HepG2 (cell line): ENCODE measurements around the gene DENND11. TPM values are rescaled to one million over a fixed set of nuclear protein-coding genes. Genes with fewer than 3 reads are reported as not detected.

Source experiments
- ATAC-seq: fragments of 200-7000 bp; cut with Tn5 transposase; 3 replicates; pipeline ENCODE4 v1.9.1; 2020; ENCODE audit warnings: mild to moderate bottlenecking, moderate library complexity
- BruUV-seq: library from RNA; stranded (reverse); fragments of 400-500 nt; replicated peaks from 2 replicates; lab custom pipeline; 2021; lab: Mats Ljungman, UMichigan
- CTCF ChIA-PET: fragments of 300-600 bp; formaldehyde crosslinking; extraction: SDS; loops from one replicate; lab custom pipeline; 2021; ENCODE audit warnings: low total read pairs, inconsistent platforms, low intra/inter-chr PET ratio; lab: Yijun Ruan, JAX
- POLR2A ChIA-PET: fragments of 350-600 bp; sonication (Branson Sonifier 250); formaldehyde crosslinking; loops from one replicate; lab custom pipeline; 2020; ENCODE audit warnings: antibody characterized with exemption, inconsistent platforms; lab: Yijun Ruan, JAX
- DNase-seq: peaks from one replicate; pipeline ENCODE4 v3.0.0-alpha.2; 2015; ENCODE audit warnings: low spot score
- FAIRE-seq: peaks from 3 replicates; lab custom pipeline; 2011; peaks lifted over from hg19 to GRCh38; lab: Jason Lieb, UNC
- H2AFZ ChIP-seq: one replicate; pipeline ENCODE4 v1.6.1; 2011; ENCODE audit warnings: low read length, inconsistent platforms
- H3K27ac ChIP-seq: fragments of 300-600 bp; 3 replicates; pipeline ENCODE4 v1.8.0; 2011; ENCODE audit warnings: mixed run types, mild to moderate bottlenecking, mixed read lengths, low read length, inconsistent platforms; ENCODE audit not compliant: insufficient read depth; ENCODE audit errors: extremely low read length
- H3K27me3 ChIP-seq, 2 experiments: fragments of 200-600 bp in 1 of 2; 2 replicates in 1 of 2; 3 replicates in 1 of 2; pipeline versions ENCODE4 v1.6.0 to v1.8.0; 2011; ENCODE audit warnings: low read length in 2 of 2, mild to moderate bottlenecking in 2 of 2, moderate library complexity in 2 of 2, inconsistent platforms in 1 of 2; ENCODE audit not compliant: insufficient read depth in 2 of 2, control insufficient read depth in 1 of 2
- H3K36me3 ChIP-seq, 2 experiments: fragments of 200-600 bp in 1 of 2; replicated peaks in 1 of 2; 2 replicates in 1 of 2; 3 replicates in 1 of 2; pipeline versions ENCODE4 v1.5.1 to v1.8.0; 2011; ENCODE audit warnings: low read length in 2 of 2, inconsistent platforms in 1 of 2; ENCODE audit not compliant: insufficient read depth in 2 of 2, control insufficient read depth in 1 of 2
- H3K4me1 ChIP-seq: 2 replicates; pipeline ENCODE4 v1.5.1; 2012; ENCODE audit warnings: low read length, inconsistent platforms; ENCODE audit not compliant: insufficient read depth
- H3K4me2 ChIP-seq: 2 replicates; pipeline ENCODE4 v1.6.0; 2011; ENCODE audit warnings: low read depth, low read length, inconsistent platforms
- H3K4me3 ChIP-seq, 3 experiments: fragments of 200-600 bp in 1 of 3; sonication (generic), shearing (Covaris generic) in 1 of 3; replicated peaks in 1 of 3; 2 replicates each; pipeline ENCODE4 v1.5.1; 2011 to 2016; ENCODE audit warnings: low read length in 3 of 3, inconsistent platforms in 2 of 3, low read depth in 2 of 3, mild to moderate bottlenecking in 2 of 3, control low read depth in 1 of 3, mixed read lengths in 1 of 3; ENCODE audit not compliant: insufficient read depth in 1 of 3
- H3K79me2 ChIP-seq: one replicate; pipeline ENCODE4 v1.6.1; 2011; ENCODE audit warnings: low read length, inconsistent platforms; ENCODE audit not compliant: insufficient read depth
- H3K9ac ChIP-seq: 2 replicates; pipeline ENCODE4 v1.6.0; 2011; ENCODE audit warnings: mild to moderate bottlenecking, low read depth, low read length, inconsistent platforms; ENCODE audit not compliant: insufficient read depth
- H3K9me3 ChIP-seq: 2 replicates; pipeline ENCODE4 v1.5.1; 2012; ENCODE audit warnings: mild to moderate bottlenecking, low read length
- H4K20me1 ChIP-seq: 2 replicates; pipeline ENCODE4 v1.6.0; 2011; ENCODE audit warnings: inconsistent platforms, mild to moderate bottlenecking, low read length, moderate library complexity; ENCODE audit not compliant: insufficient read depth
- CCAR2 ChIP-seq: fragments of 200-400 bp; formaldehyde crosslinking; optimal IDR thresholded peaks from 2 replicates; pipeline ENCODE3; 2018; ENCODE audit warnings: low read depth, mild to moderate bottlenecking, low read length, moderate library complexity
- CEBPG ChIP-seq: IDR thresholded peaks from 2 replicates; pipeline ENCODE4 v1.6.1; 2016
- CTCF ChIP-seq: sonication (generic); formaldehyde crosslinking; IDR thresholded peaks from 2 replicates; pipeline ENCODE4 v1.5.0; 2020; ENCODE audit warnings: mild to moderate bottlenecking, missing genetic modification reagents, moderate library complexity
- ELF1 ChIP-seq: sonication (generic); formaldehyde crosslinking; IDR thresholded peaks from 2 replicates; pipeline ENCODE4 v1.4.0; 2020; ENCODE audit warnings: missing genetic modification reagents
- NFIC ChIP-seq: IDR thresholded peaks from 2 replicates; pipeline ENCODE4 v1.6.1; 2012; ENCODE audit warnings: mild to moderate bottlenecking, low read length, inconsistent platforms
- REXO4 ChIP-seq: sonication (generic); formaldehyde crosslinking; IDR thresholded peaks from 2 replicates; pipeline ENCODE4 v1.8.0; 2022; ENCODE audit warnings: missing genetic modification reagents, mild to moderate bottlenecking, borderline replicate concordance
- SMAD3 ChIP-seq: sonication (generic); formaldehyde crosslinking; IDR thresholded peaks from 2 replicates; pipeline ENCODE4 v1.4.0; 2020; ENCODE audit warnings: missing genetic modification reagents
- YY1 ChIP-seq: IDR thresholded peaks from 2 replicates; pipeline ENCODE4 v1.6.1; 2011; ENCODE audit warnings: low read length, low read depth, moderate library complexity, mild to moderate bottlenecking; ENCODE audit not compliant: insufficient read depth, insufficient replicate concordance
- ZBTB38 ChIP-seq: sonication (generic); formaldehyde crosslinking; IDR thresholded peaks from 2 replicates; pipeline ENCODE4 v1.5.1; 2020; ENCODE audit warnings: mild to moderate bottlenecking, missing genetic modification reagents
- ZNF142 ChIP-seq: sonication (generic); formaldehyde crosslinking; IDR thresholded peaks from 2 replicates; pipeline ENCODE4 v1.4.0; 2020; ENCODE audit warnings: missing genetic modification reagents
- ZNF274 ChIP-seq: sonication (generic); formaldehyde crosslinking; IDR thresholded peaks from 2 replicates; pipeline ENCODE4 v1.5.1; 2020; ENCODE audit warnings: mild to moderate bottlenecking, missing genetic modification reagents
- ZNF773 ChIP-seq: sonication (generic); formaldehyde crosslinking; IDR thresholded peaks from 2 replicates; pipeline ENCODE4 v1.4.0; 2020; ENCODE audit warnings: missing genetic modification reagents, borderline replicate concordance
- ZNF878 ChIP-seq: sonication (generic); formaldehyde crosslinking; IDR thresholded peaks from 2 replicates; pipeline ENCODE4 v1.8.1; 2023; ENCODE audit warnings: mild to moderate bottlenecking, missing genetic modification reagents, moderate library complexity
- WGBS: methylation state at CpG from one replicate; pipeline ENCODE4 v1.1.6; 2017; ENCODE audit warnings: low lambda C conversion rate; 5-methylcytosine and 5-hydroxymethylcytosine counted together
- in situ Hi-C: cut with HindIII; loops from 2 replicates; pipeline ENCODE4 v1.10.0; 2017; ENCODE audit warnings: low pct_unique_long_range_greater_than_20kb; ENCODE audit not compliant: extremely low pct_ligation_motif_present
- intact Hi-C: fragments of 100-400 bp; cut with micrococcal nuclease; formaldehyde crosslinking; loops from one replicate; pipeline ENCODE4 v1.10.0; 2022; ENCODE audit not compliant: unreplicated experiment
- polyA plus RNA-seq, 8 experiments: library from polyadenylated mRNA; depleted of rRNA in 3 of 8; stranded (reverse) in 7 of 8; unstranded in 1 of 8; fragments of >200 nt; fragmentation: Illumina TruSeq in 4 of 8; extraction: Trizol in 4 of 8; gene quantifications; 2 replicates each; pipeline versions ENCODE4 v1.2.1 to v1.2.3, GENCODE V29; 2011 to 2016; ENCODE audit warnings: low read depth in 4 of 8, missing spikeins in 1 of 8, mixed read lengths in 1 of 8; ENCODE audit not compliant: insufficient read depth in 1 of 8
- total RNA-seq, 5 experiments: library from RNA; depleted of rRNA; stranded (reverse); fragments of >200 nt; fragmentation: Illumina TruSeq; extraction: Trizol; gene quantifications; 2 replicates each; pipeline ENCODE4 v1.2.3, GENCODE V29; 2016; ENCODE audit warnings: low read depth in 1 of 5

Gene DENND11
- total and polyA plus RNA-seq, 2 of the 13 experiments (the other 11 are each of a cell fraction or from before 2014, with no cell fraction given) = 7.1 to 10.5 TPM

- TF ChIP-seq YY1 (no peak), ZBTB38 (CRISPR knock-in tag) (no peak), ZNF274 (CRISPR knock-in tag) (no peak), ZNF142 (no peak)
Measured at GRCh38 chr7:141659501-141659900, 42.5 kb downstream of the DENND11 start (continued).

- no peaks in the 10 kb centered on the region for H3K9me3 ChIP-seq
- peaks cover 7 to 8% of the 10 kb centered on the region in 2 experiments; a peak in 3 of 5 replicates for H3K36me3 ChIP-seq
- in situ Hi-C loops = loop anchor here (10.0 kb wide), 1 partner anchor 80 kb away; the partner anchor contains the start of gene SSBP1
- intact Hi-C loops = loop anchor here (1.0 to 5.0 kb wide), 5 partner anchors 47 to 637 kb away; partner anchors contain the start of gene SSBP1
- no peak overlapping the region for H3K27ac ChIP-seq
- no peak overlapping the region for H2AFZ ChIP-seq
- POLR2A ChIA-PET = interaction anchor here (1.0 kb wide), 1 partner anchor 48 kb away, joined by 3 read pairs; no protein-coding TSS in a partner anchor
- DNase-seq = peak; percentile 70
- no peaks in the 10 kb centered on the region; the same call in 1 of the 2 replicates for H4K20me1 ChIP-seq
- H3K27me3 ChIP-seq = no peaks in the 10 kb centered on the region
- H3K79me2 ChIP-seq = no peaks in the 10 kb centered on the region
- no TSS peak for BruUV-seq
- peak; percentile 75 for FAIRE-seq
- no peak overlapping the region for H3K9ac ChIP-seq
- CTCF ChIA-PET = interaction anchor here (0.8 to 2.5 kb wide), 5 partner anchors 21 to 131 kb away, joined by 3 to 16 read pairs (median 4); partner anchors contain the start of gene SSBP1
- peak; percentile 94 for ATAC-seq
- no peak overlapping the region for H3K4me2 ChIP-seq
- WGBS = 54% methylated on average over 3 of the region's 3 CpGs
- no peak overlapping the region for H3K4me3 ChIP-seq
- no peaks in the 10 kb centered on the region for H3K4me1 ChIP-seq
- TF ChIP-seq NFIC (no peak), REXO4 (CRISPR knock-in tag) (no peak), ZNF773 (CRISPR knock-in tag) (no peak), SMAD3 (CRISPR knock-in tag) (no peak), ELF1 (0 out of 2 replicates have a peak, but pooled peaks have one; percentile 14), CCAR2 (no peak), CEBPG (CRISPR knock-in tag) (peak; percentile 24; the same call in 1 of the 2 replicates), ZNF878 (no peak), CTCF (CRISPR knock-in tag) (peak; percentile 89)
Measured at GRCh38 chr7:141654551-141654950, 47.4 kb downstream of the DENND11 start.
